Karpas-422 (cell line): Measurements from ENCODE around the gene IQSEC1. TPM values are rescaled to one million over a fixed set of nuclear protein-coding genes. Genes with fewer than 3 reads are reported as not detected.

Experiments
- DNase-seq: peaks from one replicate; pipeline ENCODE4 v3.0.0-alpha.2; 2015
- H2AFZ ChIP-seq: fragments of 200-600 bp; sonication (generic); 2 replicates; pipeline ENCODE4 v1.6.1; 2014; ENCODE audit warnings: antibody characterized with exemption, low read length, mixed read lengths
- H3K27ac ChIP-seq: fragments of 200-600 bp; sonication (generic); 2 replicates; pipeline ENCODE4 v1.5.1; 2014; ENCODE audit warnings: mild to moderate bottlenecking, low read length, moderate library complexity
- H3K27me3 ChIP-seq: fragments of 200-600 bp; sonication (generic); 2 replicates; pipeline ENCODE4 v1.6.1; 2014; ENCODE audit warnings: low read length, mixed read lengths
- H3K36me3 ChIP-seq: fragments of 200-600 bp; sonication (generic); 2 replicates; pipeline ENCODE4 v1.6.1; 2014; ENCODE audit warnings: low read length, mixed read lengths; ENCODE audit not compliant: insufficient read depth
- H3K4me1 ChIP-seq: fragments of 200-600 bp; sonication (generic); 2 replicates; pipeline ENCODE4 v1.6.1; 2014; ENCODE audit warnings: mild to moderate bottlenecking, low read length, mixed read lengths
- H3K4me2 ChIP-seq: fragments of 200-600 bp; sonication (generic); 2 replicates; pipeline ENCODE4 v1.6.1; 2014; ENCODE audit warnings: low read length, low read depth, mild to moderate bottlenecking; ENCODE audit not compliant: poor library complexity, severe bottlenecking
- H3K4me3 ChIP-seq: fragments of 200-600 bp; sonication (generic); 2 replicates; pipeline ENCODE4 v1.5.1; 2014; ENCODE audit warnings: mild to moderate bottlenecking, antibody characterized with exemption, low read length, mixed read lengths
- H3K79me2 ChIP-seq: fragments of 200-600 bp; sonication (generic); 2 replicates; pipeline ENCODE4 v1.6.1; 2014; ENCODE audit warnings: mild to moderate bottlenecking, low read length, mixed read lengths
- H3K9ac ChIP-seq: fragments of 200-600 bp; sonication (generic); 2 replicates; pipeline ENCODE4 v1.6.0; 2014; ENCODE audit warnings: low read length
- H3K9me2 ChIP-seq: fragments of 200-600 bp; sonication (generic), shearing (Covaris generic); replicated peaks from 2 replicates; pipeline ENCODE4 v1.6.0; 2014; ENCODE audit warnings: mild to moderate bottlenecking, low read length, moderate library complexity; ENCODE audit not compliant: insufficient read depth
- H3K9me3 ChIP-seq: fragments of 300-700, 200-600 bp; sonication (generic); 2 replicates; pipeline ENCODE4 v1.6.1; 2014; ENCODE audit warnings: low read length, mixed read lengths
- H4K20me1 ChIP-seq: fragments of 200-600 bp; sonication (generic); 2 replicates; pipeline ENCODE4 v1.6.1; 2014; ENCODE audit warnings: mild to moderate bottlenecking, antibody characterized with exemption, low read length, low read depth; ENCODE audit not compliant: insufficient read depth
- total RNA-seq: library from RNA; depleted of rRNA; stranded (reverse); fragments of >200 nt; shearing (Covaris generic); gene quantifications from 2 replicates; pipeline ENCODE4 v1.2.3, GENCODE V29; 2014; ENCODE audit warnings: low replicate concordance

IQSEC1 gene
- total RNA-seq, 1 experiment from 2014 or later, result 4.7 TPM

- no peak overlapping the region for H3K27ac ChIP-seq
- H3K27me3 ChIP-seq, result no peaks in the 10 kb centered on the region
- H3K4me1 ChIP-seq, result peaks cover 8% of the 10 kb centered on the region
- H2AFZ ChIP-seq, result no peak overlapping the region
- H3K4me3 ChIP-seq, result no peak overlapping the region
- no peaks in the 10 kb centered on the region for H3K36me3 ChIP-seq
- no peak overlapping the region for H3K9ac ChIP-seq
- H3K79me2 ChIP-seq, result no peaks in the 10 kb centered on the region
- no peak for DNase-seq
- H3K9me2 ChIP-seq, result no peaks in the 10 kb centered on the region
- H4K20me1 ChIP-seq, result peaks cover 24% of the 10 kb centered on the region
- H3K9me3 ChIP-seq, result no peaks in the 10 kb centered on the region
- H3K4me2 ChIP-seq, result no peak overlapping the region
These were observed 19.7 kb upstream of the IQSEC1 start for GRCh38 chr3:13092621-13093617.

GRCh38 chr3:13091898-13092611, 18.8 kb upstream of the IQSEC1 start:
- H3K4me2 ChIP-seq, result no peak overlapping the region
- H3K9ac ChIP-seq, result no peak overlapping the region
- no peak overlapping the region for H2AFZ ChIP-seq
- H4K20me1 ChIP-seq, result peaks cover 22% of the 10 kb centered on the region; the same call in 1 of the 2 replicates
- DNase-seq, result peak; percentile 90
- peaks cover 13% of the 10 kb centered on the region for H3K4me1 ChIP-seq
- H3K9me2 ChIP-seq, result no peaks in the 10 kb centered on the region
- no peak overlapping the region for H3K4me3 ChIP-seq
- no peaks in the 10 kb centered on the region for H3K9me3 ChIP-seq
- no peaks in the 10 kb centered on the region for H3K27me3 ChIP-seq
- no peak overlapping the region for H3K27ac ChIP-seq
- H3K79me2 ChIP-seq, result no peaks in the 10 kb centered on the region
- H3K36me3 ChIP-seq, result no peaks in the 10 kb centered on the region

- no peak overlapping the region for H3K4me2 ChIP-seq
- no peaks in the 10 kb centered on the region for H3K9me3 ChIP-seq
- H4K20me1 ChIP-seq, result peaks cover 47% of the 10 kb centered on the region; the same call in 1 of the 2 replicates
- H3K9ac ChIP-seq, result no peak overlapping the region
- H3K4me1 ChIP-seq, result peaks cover 13% of the 10 kb centered on the region
- DNase-seq, result peak; percentile 51
- no peaks in the 10 kb centered on the region for H3K27me3 ChIP-seq
- H3K4me3 ChIP-seq, result no peak overlapping the region
- no peaks in the 10 kb centered on the region for H3K36me3 ChIP-seq
- H3K9me2 ChIP-seq, result no peaks in the 10 kb centered on the region
- no peaks in the 10 kb centered on the region for H3K79me2 ChIP-seq
- no peak overlapping the region for H3K27ac ChIP-seq
- H2AFZ ChIP-seq, result no peak overlapping the region
These were observed 15.1 kb upstream of the IQSEC1 start for GRCh38 chr3:13088028-13089006.

GRCh38 chr3:13087320-13087990, 14.2 kb upstream of the IQSEC1 start:
- no peak overlapping the region for H2AFZ ChIP-seq
- no peak overlapping the region for H3K4me3 ChIP-seq
- peaks cover 13% of the 10 kb centered on the region for H3K4me1 ChIP-seq
- H3K9me3 ChIP-seq, result no peaks in the 10 kb centered on the region
- H3K9me2 ChIP-seq, result no peaks in the 10 kb centered on the region
- no peak overlapping the region for H3K9ac ChIP-seq
- no peaks in the 10 kb centered on the region for H3K79me2 ChIP-seq
- H3K4me2 ChIP-seq, result no peak overlapping the region
- H3K36me3 ChIP-seq, result no peaks in the 10 kb centered on the region
- peaks cover 51% of the 10 kb centered on the region; the same call in 1 of the 2 replicates for H4K20me1 ChIP-seq
- H3K27me3 ChIP-seq, result no peaks in the 10 kb centered on the region
- no peak overlapping the region for H3K27ac ChIP-seq
- DNase-seq, result no peak

- H3K36me3 ChIP-seq, result no peaks in the 10 kb centered on the region
- no peak overlapping the region for H3K27ac ChIP-seq
- H3K4me2 ChIP-seq, result no peak overlapping the region
- peaks cover 50% of the 10 kb centered on the region; the same call in 1 of the 2 replicates for H4K20me1 ChIP-seq
- H3K9ac ChIP-seq, result no peak overlapping the region
- H3K9me3 ChIP-seq, result no peaks in the 10 kb centered on the region
- no peak overlapping the region for H2AFZ ChIP-seq
- H3K9me2 ChIP-seq, result no peaks in the 10 kb centered on the region
- H3K79me2 ChIP-seq, result no peaks in the 10 kb centered on the region
- no peak overlapping the region for H3K4me3 ChIP-seq
- peaks cover 13% of the 10 kb centered on the region for H3K4me1 ChIP-seq
- DNase-seq, result no peak
- H3K27me3 ChIP-seq, result no peaks in the 10 kb centered on the region
These were observed 13.3 kb upstream of the IQSEC1 start for GRCh38 chr3:13086531-13086981.

GRCh38 chr3:13085846-13086179, 12.6 kb upstream of the IQSEC1 start:
- H3K4me1 ChIP-seq, result peaks cover 13% of the 10 kb centered on the region
- H3K27me3 ChIP-seq, result no peaks in the 10 kb centered on the region
- no peak overlapping the region for H2AFZ ChIP-seq
- H3K9me2 ChIP-seq, result no peaks in the 10 kb centered on the region
- H3K4me3 ChIP-seq, result no peak overlapping the region
- H3K36me3 ChIP-seq, result no peaks in the 10 kb centered on the region
- H3K27ac ChIP-seq, result no peak overlapping the region
- H3K9me3 ChIP-seq, result no peaks in the 10 kb centered on the region
- no peak for DNase-seq
- no peak overlapping the region for H3K4me2 ChIP-seq
- no peak overlapping the region for H3K9ac ChIP-seq
- H3K79me2 ChIP-seq, result no peaks in the 10 kb centered on the region
- H4K20me1 ChIP-seq, result peaks cover 45% of the 10 kb centered on the region; the same call in 1 of the 2 replicates

- no peak for DNase-seq
These were observed 12.0 kb upstream of the IQSEC1 start for GRCh38 chr3:13085081-13085845.

More at GRCh38 chr3:13085081-13085845, 12.0 kb upstream of the IQSEC1 start:
- Histone ChIP-seq H3K9ac (no peak overlapping the region), H3K27me3 (no peaks in the 10 kb centered on the region), H3K79me2 (no peaks in the 10 kb centered on the region), H3K4me2 (no peak overlapping the region), H3K9me2 (no peaks in the 10 kb centered on the region), H3K27ac (no peak overlapping the region), H3K36me3 (no peaks in the 10 kb centered on the region), H2AFZ (no peak overlapping the region), H3K4me3 (no peak overlapping the region), H3K4me1 (peaks cover 13% of the 10 kb centered on the region), H4K20me1 (peaks cover 45% of the 10 kb centered on the region; the same call in 1 of the 2 replicates), H3K9me3 (no peaks in the 10 kb centered on the region)
